IPS-18c (cell line): ENCODE measurements around the gene YPEL2.

Experiments
- H3K4me3 ChIP-seq: 2 replicates; pipeline ENCODE4 v1.7.0; 2013; ENCODE audit warnings: low read depth, mild to moderate bottlenecking, low read length, moderate library complexity; ENCODE audit not compliant: insufficient read depth
- H3K9me3 ChIP-seq: one replicate; pipeline ENCODE4 v1.6.1; 2013; ENCODE audit warnings: mild to moderate bottlenecking, low read length, moderate library complexity; ENCODE audit not compliant: control insufficient read depth, insufficient read depth

The YPEL2 gene

DNA sequence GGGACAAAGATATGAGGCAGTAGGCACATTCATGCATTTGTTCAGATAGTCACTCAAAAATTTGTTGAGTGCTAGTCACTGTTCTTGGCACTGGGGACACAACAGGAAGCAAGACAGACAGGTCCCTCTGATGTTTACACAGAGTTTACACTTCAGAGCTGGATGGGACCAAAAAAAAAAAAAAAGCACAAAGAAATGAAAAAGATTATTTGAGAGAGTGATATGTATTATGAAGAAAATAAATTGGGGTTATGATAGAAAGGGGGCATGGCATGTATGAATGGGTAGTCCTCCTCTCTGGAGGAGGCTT, 3.5 kb upstream of the YPEL2 start:
- H3K4me3 ChIP-seq, result no peak overlapping the region
- no peaks in the 10 kb centered on the region for H3K9me3 ChIP-seq

DNA sequence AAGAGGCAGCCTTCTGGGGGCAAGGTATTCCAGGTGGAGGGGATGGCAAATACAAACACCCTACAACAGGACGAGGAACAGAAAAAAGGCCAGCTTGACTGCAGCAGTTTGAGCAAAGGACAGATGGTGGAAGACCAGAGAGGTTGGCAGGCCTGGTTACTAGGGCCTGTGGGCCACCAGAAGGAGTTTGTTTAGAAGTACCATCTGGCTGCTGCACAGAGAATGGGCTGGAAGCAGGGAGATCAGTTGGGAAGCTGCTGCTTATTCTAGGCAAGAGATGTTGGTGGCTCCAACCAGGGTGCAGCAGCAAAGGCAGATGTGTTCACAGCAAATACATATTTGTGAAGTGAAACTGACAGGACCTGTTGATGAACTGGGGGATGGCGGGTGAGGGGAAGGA, 2.9 kb upstream of the YPEL2 start:
- no peaks in the 10 kb centered on the region for H3K9me3 ChIP-seq
- no peak overlapping the region for H3K4me3 ChIP-seq

DNA sequence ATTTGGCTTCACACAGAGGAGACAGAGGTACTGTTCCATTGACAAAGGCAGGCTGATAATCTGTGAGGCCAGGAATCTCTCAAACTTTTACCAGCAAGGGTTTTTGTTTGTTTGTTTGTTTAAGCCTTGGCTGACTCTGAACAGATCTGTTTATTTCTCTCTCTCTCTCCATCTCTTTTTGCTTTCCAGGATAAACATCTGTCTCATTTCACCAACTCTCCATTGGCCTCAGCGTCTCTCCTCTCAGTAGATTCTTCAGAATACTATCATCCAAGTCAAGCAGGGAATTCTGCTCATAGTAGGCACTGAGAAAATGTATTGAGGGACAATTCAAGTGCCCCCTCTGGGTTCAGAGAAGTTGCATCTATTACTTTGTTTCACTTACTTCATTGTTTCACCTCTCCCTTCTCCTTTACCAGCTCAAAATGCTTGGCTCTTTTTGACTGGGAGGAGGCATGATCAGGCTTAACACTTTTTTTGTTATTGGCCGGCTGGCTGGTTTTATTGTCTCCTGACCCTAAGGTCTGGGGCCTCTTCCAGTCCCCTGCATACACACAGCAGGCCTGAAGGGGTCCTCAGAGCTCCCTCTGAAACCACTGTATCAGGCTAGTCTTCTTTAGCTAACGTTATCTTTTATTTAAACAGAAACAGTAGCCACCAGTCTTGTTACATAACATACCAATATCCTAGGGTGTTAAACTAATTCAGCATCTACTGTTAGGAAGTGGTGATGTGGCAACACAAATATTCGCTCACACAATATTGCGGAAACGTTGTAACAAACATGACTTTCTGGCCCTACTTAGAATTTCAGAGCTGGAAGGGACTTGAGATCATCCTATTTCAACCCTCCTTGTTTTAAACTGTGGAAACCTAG, 2.0 kb upstream of the YPEL2 start:
- Histone ChIP-seq H3K9me3 (no peaks in the 10 kb centered on the region), H3K4me3 (no peak overlapping the region)

DNA sequence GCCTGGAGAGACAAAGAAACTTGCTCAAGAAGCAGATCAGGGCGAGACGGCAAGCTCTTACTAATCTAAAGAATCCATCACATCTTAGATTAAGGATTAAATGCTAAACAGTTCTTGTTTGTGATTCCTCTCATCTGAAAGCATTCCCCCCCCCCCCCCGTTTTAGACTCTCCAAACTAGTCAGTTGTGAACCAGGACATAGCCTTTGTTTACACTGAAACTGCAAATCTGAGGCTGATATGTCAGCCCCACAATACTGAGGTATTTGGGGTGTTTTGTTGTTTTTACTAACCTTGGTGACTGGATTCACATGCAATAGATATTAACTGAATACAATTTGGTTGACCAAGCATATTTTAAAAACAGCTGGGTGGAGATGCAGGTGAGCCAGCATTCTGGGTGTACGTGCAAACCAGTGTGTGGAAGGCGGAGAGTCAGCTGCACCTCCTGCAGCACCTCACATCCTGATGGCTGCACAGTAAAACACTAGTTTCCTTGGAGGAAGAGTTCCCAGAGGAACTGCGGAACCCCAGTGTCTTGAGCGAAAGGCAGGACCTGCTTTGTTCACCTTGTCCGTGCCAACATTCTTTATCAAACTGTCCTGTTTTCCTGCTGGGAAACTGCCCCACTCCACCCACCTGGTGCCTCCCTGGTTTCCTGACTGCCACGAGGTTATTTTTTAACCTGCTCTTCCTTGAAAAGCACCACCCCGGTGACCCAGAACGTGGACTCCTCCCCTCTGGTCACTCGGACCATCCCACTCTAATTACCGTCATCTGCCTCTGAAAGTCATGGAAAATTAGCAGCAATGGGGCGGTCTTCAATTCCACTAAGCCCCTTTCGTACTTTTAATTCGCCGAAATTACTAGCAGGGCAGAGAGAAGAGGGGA, 1.2 kb upstream of the YPEL2 start:
- Histone ChIP-seq H3K9me3 (no peaks in the 10 kb centered on the region), H3K4me3 (peak overlapping the region; percentile 2; the same call in 1 of the 2 replicates)

DNA sequence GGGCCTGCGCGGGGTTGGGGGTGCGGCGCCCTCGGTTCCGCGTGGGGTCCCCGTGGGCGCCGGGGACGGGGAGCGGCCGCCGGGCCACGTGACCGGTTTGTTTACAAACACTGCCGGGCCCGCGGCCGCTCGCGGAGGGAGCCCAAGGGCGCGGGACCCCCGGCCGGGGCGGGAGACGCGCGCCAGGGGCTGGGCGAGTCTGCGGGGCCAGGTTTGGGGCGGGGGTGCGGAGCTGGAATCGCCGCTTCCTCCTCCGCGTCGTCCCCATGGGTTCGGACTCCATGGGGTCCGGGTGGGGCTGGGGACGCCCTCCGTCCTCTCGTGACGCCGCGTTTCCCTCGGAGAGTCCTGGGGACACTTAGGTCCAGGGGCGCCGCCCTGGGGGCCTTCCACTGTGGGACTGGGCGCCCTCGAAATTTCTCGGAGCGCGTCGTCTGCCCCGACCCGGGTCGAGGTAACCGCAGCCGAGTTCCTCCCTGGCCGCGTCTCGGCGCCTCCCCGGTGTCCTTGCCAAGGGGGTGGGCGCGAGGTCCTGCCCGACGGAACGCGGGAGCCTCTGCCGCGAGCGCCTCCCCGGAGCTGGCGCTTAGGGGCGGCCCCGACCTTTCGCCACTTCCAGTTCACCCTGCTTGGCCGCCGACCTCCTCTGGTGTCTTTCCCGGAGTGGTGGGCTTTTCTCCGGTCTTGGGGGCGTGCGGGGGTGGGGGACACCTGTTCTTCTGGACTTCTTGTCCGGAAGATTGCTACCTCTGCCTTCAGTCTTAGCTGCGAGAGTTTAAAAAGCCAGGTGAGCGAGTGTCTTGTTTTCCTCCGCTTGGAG, 684 bp downstream of the YPEL2 start:
- peak overlapping the region; percentile 80 for H3K4me3 ChIP-seq

DNA sequence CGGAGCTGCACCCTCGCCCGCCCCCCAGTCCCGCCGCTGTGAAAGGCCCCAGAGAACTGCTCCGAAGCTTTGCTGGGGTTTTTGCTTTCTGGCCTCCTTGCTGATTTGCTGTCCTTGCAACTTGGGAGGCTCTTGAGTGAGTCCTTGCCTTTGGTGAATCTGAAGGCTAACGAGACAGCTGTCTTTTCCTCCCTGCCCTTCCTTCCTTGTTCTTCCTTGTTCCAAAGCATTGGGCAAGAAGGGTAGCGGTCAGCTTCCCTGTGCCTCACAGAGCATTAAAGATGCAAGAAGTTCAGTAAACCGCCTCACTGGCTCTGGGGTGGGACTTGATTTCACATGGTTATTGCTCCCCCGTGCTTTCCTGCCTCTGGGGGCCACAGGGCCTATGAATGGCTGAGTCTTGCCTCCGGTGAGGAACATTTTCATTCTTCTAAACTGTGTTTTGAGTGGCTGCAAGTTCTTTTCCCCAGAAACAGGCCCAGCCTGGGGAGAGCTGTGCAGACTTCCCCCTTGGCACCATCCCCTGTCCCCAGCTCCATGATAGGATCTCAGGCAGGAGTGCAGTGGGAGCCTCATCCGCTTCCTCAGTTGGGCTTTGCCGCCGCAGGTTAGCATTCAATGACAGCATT, 1.4 kb downstream of the YPEL2 start:
- no peaks in the 10 kb centered on the region for H3K9me3 ChIP-seq
- peak overlapping the region; percentile 80 for H3K4me3 ChIP-seq

More for the DNA sequence above, 684 bp downstream of the YPEL2 start:
- no peaks in the 10 kb centered on the region for H3K9me3 ChIP-seq

DNA sequence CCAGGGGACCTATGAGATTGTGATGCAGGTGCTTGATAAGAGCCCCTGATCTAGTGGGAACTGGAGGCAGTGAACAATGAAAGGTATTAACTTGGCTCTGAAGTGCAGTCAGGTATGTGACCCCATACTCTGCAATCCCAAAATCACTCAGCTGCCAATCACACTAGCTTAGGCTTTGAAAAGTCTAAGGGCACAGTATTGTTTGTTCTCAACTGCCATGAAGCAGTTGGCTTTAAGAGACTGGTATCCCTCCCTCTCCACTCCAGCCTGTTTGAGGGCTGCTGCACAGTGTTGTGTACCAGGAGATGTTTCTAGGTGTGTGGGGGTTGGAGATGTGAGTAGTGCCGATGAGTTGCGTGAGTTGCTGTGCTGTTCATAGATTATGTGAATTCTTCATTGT, 2.4 kb downstream of the YPEL2 start:
- Histone ChIP-seq H3K4me3 (no peak overlapping the region), H3K9me3 (no peaks in the 10 kb centered on the region)

DNA sequence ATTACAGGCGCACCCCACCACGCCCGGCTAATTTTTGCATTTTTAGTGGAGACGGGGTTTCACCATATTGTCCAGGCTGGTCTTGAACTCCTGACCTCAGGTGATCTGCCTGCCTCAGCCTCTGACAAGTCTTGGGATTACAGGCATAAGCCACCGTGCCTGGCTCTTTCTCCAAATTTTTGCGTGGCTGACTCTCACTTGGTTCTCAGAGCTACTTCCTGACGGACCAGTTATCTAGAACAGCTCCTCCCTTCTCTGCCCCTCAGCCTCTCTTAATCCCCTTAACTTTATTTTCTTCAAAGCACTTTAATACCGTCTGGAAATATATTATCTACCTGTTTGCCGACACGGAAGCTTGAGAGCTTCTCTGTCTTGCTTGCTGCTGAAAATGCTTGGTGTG, 4.2 kb downstream of the YPEL2 start:
- H3K9me3 ChIP-seq, result no peaks in the 10 kb centered on the region
- no peak overlapping the region for H3K4me3 ChIP-seq

DNA sequence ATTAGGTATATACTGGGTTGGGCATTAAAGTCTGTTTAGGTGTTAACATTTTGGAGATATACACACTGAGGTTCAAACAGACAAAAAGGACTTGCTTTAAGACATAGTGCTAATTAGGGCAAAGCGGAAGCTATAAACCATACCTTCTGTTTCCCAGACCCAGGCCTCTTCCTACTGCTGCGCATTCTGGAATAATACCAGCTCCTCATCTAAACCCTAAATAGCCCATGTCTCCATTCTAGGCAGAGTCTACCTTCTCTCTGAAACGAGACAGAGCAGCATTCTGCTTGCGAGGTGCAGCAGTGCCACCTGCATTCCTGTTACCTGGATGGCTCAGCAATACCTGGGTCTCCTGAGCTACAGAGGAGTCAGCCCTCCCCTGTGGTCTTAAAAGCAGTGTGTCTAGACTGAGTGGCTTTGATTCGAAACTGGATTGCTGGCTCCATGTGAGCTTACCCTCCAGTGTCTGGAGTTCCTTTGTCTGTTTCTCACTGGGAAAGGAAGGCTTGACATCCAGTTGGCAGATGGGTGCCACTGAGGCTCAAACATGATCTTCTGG, 6.4 kb downstream of the YPEL2 start:
- Histone ChIP-seq H3K4me3 (no peak overlapping the region), H3K9me3 (no peaks in the 10 kb centered on the region)

DNA sequence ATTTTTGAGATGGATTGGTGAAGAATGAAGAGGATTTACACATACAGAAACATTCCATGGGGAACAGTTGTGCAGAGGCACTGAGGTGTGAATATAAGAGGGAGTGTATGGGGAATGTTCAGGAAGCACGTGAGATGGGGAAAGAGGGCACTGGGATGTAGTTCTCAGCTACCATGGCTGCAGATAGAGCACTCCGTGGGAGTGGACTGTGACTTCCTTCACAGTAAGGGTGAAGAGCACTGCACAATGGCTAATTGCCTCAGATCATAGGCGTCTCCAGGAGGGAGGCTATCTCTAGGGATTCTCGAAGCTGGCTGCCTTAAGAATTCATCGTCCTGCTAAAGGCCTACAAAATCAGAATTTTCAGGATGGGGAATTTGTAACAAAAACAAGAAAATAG, 7.0 kb downstream of the YPEL2 start:
- H3K9me3 ChIP-seq, result no peaks in the 10 kb centered on the region
- H3K4me3 ChIP-seq, result no peak overlapping the region

DNA sequence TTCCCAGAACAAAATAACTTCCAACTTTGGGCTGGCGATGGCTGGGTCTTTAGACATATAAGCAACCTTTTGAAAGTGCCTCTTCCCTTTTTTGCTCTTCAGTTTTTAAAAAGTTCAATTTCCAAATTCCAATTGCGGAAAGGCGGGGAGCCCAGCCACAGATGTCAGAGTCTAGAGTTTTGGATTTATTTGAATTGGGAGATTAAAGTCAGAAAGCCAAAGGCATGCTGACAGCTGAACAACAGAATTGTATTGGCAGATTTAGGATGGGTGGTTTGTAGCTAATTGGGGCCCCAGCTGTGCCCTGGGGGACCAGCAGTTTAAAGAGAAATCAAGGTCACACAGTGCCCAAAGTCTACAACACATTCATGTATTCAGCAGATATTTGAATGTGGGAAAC, 10.5 kb downstream of the YPEL2 start:
- Histone ChIP-seq H3K9me3 (no peaks in the 10 kb centered on the region), H3K4me3 (no peak overlapping the region)

DNA sequence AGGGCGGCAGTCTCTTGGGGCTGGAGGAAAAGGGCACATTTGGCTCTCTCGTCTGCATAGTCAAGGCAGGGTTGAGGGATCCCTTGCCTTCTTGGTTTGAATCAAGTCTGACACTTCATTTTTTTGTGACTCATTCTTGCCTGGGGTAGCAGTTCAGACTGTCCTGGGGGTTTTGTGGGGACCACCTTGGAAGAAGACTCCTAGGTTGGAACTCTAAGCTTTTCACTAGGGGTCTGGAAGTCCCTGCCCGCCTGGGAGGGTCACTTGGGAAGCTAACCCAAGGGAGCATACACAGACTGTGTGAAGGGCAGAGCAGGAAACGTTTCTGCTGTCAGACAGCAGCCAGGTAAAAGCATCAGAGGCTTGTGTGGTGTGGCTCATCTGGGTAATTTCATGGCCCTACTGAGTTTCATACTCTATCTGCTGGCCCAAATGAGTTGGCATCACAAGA, 11.3 kb downstream of the YPEL2 start:
- H3K9me3 ChIP-seq, result no peaks in the 10 kb centered on the region
- no peak overlapping the region for H3K4me3 ChIP-seq

DNA sequence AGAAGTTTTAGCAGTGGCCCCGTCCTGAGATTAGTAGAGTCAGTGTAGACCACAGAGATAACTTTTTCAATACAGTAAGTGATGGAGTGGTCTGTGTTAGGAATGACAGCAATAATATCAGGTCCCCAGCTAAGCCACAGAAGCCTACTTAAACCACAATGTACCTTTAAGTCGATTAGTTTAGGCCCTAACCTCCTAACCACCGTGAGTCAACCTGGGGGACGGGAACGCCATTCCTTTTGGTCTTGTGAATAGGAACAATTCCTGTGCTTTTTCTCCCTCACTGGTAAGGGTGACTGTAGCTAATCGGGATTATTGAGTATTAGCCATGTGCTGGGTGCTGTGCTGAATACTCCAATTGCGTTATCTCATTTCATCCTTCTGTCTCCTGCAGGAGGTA, 14.0 kb downstream of the YPEL2 start:
- H3K9me3 ChIP-seq, result no peaks in the 10 kb centered on the region
- no peak overlapping the region for H3K4me3 ChIP-seq

DNA sequence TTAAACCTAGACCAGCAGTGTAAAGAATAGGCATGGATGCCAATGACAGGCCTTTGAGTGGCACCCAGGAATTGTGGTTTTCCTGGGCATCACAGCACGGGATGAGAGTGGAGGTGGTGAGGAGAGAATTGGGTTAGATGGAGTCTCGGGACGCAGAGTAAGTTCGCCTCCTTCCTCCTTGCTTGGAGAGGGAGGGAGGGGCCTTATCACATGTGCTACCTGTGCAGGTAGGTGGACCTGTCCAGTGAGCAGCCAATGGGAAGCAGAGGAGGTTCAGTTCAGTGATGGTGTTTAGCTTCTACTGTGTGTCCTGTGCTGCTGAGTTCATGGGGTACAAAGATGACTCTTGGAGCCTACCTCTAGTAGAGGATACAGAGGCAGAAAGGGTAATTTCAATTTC, 14.9 kb downstream of the YPEL2 start:
- H3K9me3 ChIP-seq, result no peaks in the 10 kb centered on the region
- H3K4me3 ChIP-seq, result no peak overlapping the region

DNA sequence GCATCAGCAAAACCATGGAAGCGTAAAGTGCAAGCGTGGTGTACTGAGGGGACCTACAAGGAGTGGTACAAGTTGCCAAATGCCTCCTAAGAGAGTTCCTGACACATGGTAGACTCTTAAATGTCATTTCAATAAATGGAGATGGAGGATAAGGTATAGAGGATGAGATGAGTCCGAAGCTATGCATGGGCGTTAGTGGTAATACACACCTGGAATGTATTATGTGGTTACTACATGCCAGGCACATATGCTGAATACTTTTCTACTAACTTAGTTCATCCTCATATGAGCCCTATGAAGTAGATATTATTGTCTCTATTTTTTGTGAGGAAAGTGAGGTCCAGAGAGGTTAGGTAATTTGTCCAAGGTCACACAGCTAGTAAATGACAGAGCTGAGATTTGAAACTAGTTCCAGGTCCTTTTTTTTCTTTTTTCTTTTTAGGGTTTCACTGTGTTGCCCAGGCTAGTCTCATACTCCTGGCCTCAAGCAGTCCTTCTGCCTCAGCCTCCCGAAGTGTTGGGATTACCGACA, 15.5 kb downstream of the YPEL2 start:
- no peak overlapping the region for H3K4me3 ChIP-seq

DNA sequence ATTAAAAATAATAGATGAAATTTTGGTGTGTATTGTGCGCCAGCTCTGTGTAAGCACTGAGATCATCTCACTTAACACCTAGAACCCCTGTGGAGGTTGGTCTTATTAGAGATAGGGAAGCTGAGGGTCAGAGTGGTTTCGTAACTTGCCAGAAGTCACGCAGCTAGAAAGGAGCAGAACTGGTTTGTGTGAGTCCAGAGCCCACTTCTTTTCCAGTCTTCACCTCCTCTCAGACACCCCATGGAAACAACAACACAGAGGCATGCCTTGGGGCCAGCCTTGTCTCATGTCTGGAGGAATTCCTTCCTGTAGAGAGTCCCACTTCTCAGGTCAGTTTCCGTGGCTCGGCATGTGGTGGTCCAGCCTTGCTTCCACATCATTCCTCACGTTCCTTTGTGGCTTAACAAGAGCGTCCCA, 16.5 kb downstream of the YPEL2 start:
- H3K9me3 ChIP-seq, result no peaks in the 10 kb centered on the region
- H3K4me3 ChIP-seq, result no peak overlapping the region

More for the DNA sequence above, 15.5 kb downstream of the YPEL2 start:
- no peaks in the 10 kb centered on the region for H3K9me3 ChIP-seq
